Fibroblast of skin of right biceps (primary cell): ENCODE data around the gene ZNF43.
"Not testable (repeated sequence)": the region's sequence is repeated elsewhere in the genome, so short reads cannot be mapped to it uniquely, and the experiment has no call there.

ENCODE experiments used
- DNase-seq: peaks from one replicate; pipeline ENCODE4 v3.0.0-alpha.2; 2013

Gene ZNF43

GRCh38 chr19:21835810-21836444 lies at the start of gene ZNF43:
TSS of gene ZNF43 (minus strand) at chr19:21836182. CDS start at chr19:21836038, 144 bp downstream.
- DNase-seq, result peak; percentile 97

GRCh38 chr19:21885516-21885915 lies 49.5 kb upstream of the ZNF43 start:
- not testable (repeated sequence) for DNase-seq

GRCh38 chr19:21884786-21885185 lies 48.8 kb upstream of the ZNF43 start:
- not testable (repeated sequence) for DNase-seq

- DNase-seq, result peak; percentile 5
Observed at GRCh38 chr19:21883516-21883915, 47.5 kb upstream of the ZNF43 start.

GRCh38 chr19:21880761-21881160 lies 44.8 kb upstream of the ZNF43 start:
- DNase-seq, result not testable (repeated sequence)

- no peak for DNase-seq
Observed at GRCh38 chr19:21878646-21879045, 42.7 kb upstream of the ZNF43 start.

- DNase-seq, result no peak
Observed at GRCh38 chr19:21877976-21878375, 42.0 kb upstream of the ZNF43 start.

- not testable (repeated sequence) for DNase-seq
Observed at GRCh38 chr19:21876608-21877007, 40.6 kb upstream of the ZNF43 start.

- DNase-seq, result no peak
Observed at GRCh38 chr19:21856773-21857514, 21.0 kb upstream of the ZNF43 start.

GRCh38 chr19:21851596-21852345 lies 15.8 kb upstream of the ZNF43 start:
- peak; percentile 96 for DNase-seq

GRCh38 chr19:21850656-21851255 lies 14.8 kb upstream of the ZNF43 start:
- no peak for DNase-seq

- peak; percentile 56 for DNase-seq
Observed at GRCh38 chr19:21848706-21849105, 12.7 kb upstream of the ZNF43 start.

- DNase-seq, result no peak
Observed at GRCh38 chr19:21843081-21843480, 7.1 kb upstream of the ZNF43 start.

GRCh38 chr19:21841488-21842097 lies 5.6 kb upstream of the ZNF43 start:
- DNase-seq, result no peak

- DNase-seq, result no peak
Observed at GRCh38 chr19:21841081-21841480, 5.1 kb upstream of the ZNF43 start.

GRCh38 chr19:21839976-21840375 lies 4.0 kb upstream of the ZNF43 start:
- no peak for DNase-seq

- no peak for DNase-seq
Observed at GRCh38 chr19:21838646-21839045, 2.7 kb upstream of the ZNF43 start.

- no peak for DNase-seq
Observed at GRCh38 chr19:21835429-21835809, 563 bp downstream of the ZNF43 start.

- no peak for DNase-seq
Observed at GRCh38 chr19:21833733-21834132, 2.2 kb downstream of the ZNF43 start.

GRCh38 chr19:21824679-21825078 lies 11.3 kb downstream of the ZNF43 start:
- no peak for DNase-seq

- DNase-seq, result no peak
Observed at GRCh38 chr19:21823224-21823623, 12.8 kb downstream of the ZNF43 start.

- no peak for DNase-seq
Observed at GRCh38 chr19:21812448-21812847, 23.5 kb downstream of the ZNF43 start.
